HG02759 (cell line): ENCODE results near the gene SH3RF1.
"Not testable (repeated sequence)": the region's sequence is repeated elsewhere in the genome, so short reads cannot be mapped to it uniquely, and the experiment has no call there.

Source experiments
- ATAC-seq: cut with Tn5 transposase; IDR thresholded peaks from one replicate; pipeline ENCODE4 v1.9.1; 2021; ENCODE audit warnings: mild to moderate bottlenecking, moderate library complexity; ENCODE audit not compliant: unreplicated experiment

SH3RF1 gene

DNA sequence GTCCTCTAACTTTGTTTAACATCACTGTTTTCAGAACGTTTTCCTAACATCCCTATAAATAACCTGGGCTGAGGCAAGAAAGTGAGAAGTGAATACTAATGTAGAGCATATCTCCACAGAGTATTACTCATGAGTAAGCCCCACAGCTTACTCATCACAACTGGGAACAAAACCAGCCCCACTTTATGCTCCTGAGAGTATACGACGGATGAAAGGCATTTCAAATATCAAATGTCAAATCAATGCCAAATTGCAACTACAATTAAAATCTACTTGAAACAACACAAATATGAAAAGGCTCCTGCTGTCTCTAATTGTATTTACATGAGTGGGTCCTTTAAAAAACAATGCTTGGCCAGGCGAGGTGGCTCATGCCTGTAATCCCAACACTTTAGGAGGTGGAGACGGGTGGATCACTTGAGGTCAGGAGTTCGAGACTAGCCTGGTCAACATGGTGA is 41.2 kb downstream of the SH3RF1 start:
- ATAC-seq: no peak

DNA sequence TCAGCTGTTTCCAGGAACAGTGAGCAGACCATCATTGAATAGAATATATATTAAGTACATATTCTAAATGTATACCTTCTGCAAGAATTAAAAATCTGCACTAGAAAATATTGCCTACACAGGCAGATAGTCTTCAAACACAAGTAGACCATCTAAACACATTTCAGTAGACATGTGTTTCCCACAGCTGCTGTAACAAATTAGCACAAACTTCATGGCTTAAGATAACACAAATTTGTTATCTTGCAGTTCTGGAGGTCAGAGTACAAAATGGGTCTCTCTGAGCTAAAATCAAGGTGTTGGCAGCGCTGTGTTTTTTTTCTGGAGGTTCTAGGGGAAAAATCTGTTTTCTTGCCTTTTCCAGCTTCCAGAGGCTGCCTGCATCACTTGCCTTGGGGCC is 42.7 kb downstream of the SH3RF1 start:
- ATAC-seq: no peak

DNA sequence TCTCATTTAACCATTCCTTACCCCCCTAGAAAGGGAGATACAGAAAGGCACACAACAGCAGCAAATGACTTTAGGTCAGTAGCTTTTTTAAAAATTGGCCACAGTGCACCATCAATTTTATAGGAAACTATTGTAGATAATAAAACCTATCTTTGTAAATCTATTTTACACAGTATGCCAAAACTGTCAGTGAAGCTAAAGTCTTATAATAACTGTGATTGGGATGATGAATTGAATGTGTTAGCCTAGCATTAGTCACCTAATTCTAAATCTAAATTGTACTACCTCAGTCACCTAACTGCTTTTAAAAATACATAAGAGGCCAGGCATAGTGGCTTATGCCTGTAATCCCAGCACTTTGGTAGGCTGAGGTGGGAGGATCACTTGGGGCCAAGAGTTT is 44.2 kb downstream of the SH3RF1 start:
- no peak for ATAC-seq

DNA sequence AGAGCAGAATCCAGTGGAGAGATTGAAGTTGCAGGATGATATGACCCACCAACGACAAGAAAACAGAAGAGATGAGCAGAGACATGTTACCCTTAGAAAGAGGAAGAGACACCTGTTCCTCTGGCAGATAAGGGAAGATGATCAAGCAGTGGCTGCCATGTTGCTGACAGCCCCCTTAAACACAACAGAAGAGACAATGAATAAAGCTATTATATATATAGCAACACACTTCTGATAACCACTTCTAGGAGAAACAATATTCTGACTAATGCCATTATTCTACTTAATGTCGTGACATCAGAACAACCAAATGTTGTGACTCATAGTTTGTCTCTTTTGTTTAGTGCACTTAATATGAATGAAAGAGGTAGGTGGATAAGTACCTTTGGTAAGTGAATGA is 44.9 kb downstream of the SH3RF1 start:
- ATAC-seq: peak; percentile 56

DNA sequence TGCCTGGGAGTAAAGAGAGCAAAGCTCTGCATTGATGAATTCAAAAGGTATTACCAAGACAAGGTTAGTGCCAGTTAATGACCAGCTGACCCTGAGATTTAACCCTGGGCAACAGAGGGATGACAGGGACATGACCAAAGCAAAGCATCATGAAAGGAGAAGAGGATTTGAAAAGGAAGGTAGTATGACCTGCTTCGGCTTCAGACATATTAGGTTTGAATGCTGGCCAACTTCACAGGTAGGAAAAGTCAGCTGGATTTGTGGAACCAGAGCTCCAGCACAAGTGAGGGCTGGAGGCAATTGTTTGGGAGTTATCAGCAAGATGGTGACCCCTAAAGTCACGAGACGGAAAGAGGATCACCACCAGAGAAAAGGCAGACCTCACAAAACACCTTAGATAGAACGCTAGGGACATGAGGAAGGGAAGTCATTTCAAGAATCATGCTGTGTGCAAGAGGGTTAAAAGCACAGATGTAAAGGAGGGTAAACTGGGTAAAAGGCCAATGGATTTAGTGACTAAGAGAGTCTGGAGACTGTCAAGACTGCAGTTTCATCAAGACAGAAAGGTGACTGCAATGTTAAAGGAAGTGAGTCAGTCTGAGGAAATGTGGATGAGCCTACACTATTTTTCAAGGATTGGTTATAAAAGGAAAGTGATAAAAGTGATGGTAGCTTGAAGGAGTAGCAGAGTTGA is 45.6 kb downstream of the SH3RF1 start:
- peak; percentile 46 for ATAC-seq

DNA sequence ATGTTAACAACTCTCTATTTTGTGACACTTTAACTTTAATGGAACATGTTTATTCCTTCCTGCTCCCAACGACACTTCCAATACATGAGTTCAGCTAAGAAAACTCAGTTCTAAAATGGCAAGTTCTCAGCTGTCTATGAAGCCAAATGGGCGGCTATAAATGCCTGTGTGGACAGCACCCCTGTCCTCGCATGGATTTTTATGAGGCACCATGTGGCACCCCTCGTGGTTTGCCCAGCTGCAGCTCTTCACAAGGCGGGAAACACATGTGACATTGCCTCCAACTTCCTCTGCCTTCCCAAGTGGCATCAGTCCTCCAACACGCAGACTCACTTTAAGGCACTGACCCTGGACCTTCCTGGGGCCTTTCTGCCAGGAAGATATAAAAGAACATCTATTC is 48.0 kb downstream of the SH3RF1 start:
- no peak for ATAC-seq

DNA sequence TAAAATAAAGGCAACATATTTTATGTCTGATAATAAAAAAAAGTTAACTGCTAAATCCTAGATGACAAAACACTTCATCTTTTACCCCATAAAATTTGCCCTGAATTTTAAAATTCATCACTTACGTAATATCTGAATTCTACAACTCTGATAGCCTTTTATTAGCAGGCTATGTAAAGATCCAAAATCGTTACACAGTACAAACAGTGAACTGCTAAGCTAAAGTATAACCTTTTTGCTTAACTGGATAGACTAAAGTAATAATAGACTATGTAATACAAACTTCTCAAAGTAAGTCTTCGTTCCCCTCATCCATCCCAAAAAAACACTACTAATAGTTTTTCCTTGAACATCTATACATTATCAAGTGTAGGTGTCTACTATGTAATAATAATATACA is 49.1 kb downstream of the SH3RF1 start:
- ATAC-seq: no peak

DNA sequence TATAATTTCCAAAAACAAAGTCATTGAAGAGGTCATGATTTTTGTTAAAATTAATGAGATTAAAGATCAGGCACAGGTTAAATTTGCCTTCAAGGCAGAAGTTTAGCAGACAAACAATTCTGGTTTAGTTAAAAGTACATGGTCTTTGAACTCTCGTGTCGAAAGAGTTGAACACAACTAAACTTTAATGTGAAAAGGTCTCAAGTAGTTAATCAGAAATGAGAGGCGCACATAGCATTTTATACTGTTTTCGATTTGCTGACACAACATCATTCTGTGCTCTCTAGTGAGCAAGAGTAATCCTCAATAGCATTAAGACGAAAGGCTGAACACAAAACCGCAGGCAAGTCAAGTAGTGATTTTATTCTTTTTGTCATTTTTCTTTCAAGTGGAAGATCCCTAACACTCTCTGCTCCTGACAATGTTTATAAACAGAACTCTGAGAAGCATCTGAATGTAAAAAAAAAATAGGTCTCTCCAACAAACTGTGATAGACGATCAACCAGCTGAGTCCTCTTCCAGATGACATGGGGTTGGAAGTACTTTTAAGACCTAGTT is 49.8 kb downstream of the SH3RF1 start:
- ATAC-seq: no peak

DNA sequence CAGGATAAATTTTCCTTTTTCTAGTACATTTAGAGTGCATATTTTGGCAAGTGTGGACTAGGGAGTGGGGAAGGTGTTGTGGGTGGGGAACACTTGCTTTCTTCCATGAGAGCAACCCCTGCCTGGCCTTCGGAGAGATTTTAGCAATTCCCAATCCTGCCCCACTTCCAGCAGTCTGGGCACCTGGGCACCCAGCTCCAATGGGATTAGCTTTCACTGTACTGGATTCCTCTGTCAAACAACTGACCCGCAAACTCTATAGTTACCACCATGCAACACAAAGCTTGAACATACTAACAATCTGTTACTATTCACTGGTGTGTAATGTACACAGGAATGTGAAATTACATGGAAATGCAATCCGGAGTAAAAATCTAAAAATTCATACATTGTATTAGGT is 50.3 kb downstream of the SH3RF1 start:
- no peak for ATAC-seq

DNA sequence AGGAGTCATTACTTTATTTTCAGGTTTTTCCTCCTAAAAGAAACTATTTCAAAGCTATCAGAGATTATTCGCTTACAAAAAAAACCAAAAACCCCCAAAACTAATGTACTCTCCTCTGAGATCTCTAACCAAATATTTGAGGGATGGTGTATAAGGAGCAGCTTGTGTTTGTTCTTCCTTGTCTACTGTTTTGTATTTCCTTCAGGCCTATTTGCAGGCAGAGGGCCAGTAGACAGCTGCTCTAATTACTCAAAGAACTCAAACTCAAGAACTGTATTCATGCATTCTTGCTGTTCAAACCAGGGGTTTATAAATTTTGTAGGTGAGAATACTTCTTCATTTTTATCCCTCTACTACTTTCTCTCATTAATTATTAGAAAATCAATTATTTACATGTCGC is 51.3 kb downstream of the SH3RF1 start:
- ATAC-seq: no peak

DNA sequence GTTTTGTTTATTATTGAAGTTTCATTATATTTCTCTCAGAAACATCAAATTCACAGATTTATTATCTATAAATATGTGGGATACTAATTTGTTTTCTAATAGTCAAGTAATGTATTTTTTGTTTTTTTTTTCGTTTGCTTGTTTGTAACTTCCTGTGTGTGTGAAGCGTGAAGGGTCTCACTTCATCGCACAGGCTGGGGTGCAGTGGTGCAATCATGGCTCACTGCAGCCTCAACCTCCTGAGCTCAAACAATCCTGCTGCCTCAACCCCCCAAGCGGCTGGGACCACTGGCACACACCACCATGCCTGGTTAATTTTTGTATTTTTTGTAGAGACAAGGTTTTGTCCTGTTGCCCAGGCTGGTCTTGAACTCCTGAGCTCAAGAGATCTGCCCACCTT is 55.1 kb downstream of the SH3RF1 start:
- ATAC-seq: peak; percentile 69

DNA sequence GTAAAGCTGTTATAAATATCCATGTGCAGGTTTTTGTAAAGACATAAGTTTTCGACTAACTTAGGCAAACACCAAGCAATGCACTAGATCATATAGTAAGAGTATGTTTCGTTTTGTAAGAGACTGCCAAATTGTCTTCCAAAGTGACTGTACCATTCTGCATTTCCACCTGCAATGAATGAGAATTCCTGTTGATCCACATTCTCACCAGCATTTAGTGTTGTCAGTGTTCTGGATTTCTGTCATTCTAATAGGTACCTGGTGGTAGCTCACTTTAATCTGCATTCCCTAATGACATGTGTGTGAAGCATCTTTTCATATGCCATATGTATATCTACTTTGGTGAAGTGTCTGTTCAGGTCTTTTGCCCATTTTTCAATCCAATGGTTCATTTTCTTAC is 57.8 kb downstream of the SH3RF1 start:
- ATAC-seq: no peak

DNA sequence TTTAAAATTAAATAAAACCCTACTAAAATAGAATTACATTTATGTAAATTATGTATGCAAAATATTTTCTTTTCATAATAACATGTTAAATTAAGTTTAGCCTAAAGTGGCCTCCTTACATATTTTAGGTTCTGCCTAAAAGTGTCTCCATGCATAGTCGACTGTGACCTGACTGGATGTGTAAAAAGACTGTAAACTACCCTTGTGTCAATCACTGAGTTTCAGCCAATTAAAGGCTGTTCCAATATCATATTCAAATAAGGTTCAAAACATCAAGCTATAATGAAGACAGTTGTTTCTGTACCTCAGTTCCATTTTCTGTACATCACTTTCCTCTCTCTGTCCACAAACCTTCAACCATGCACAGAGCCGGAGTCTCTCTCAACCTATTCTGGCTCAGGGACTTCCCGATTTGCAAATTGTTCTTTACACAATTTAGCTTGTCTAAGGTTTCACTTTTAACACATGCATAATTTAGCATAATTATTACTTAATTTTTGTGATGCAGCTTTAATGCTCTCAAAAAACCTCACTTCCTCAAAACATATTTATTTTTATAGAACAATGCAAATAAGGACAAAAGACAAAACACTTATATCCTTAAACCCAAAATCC is 60.1 kb downstream of the SH3RF1 start:
- peak; percentile 94 for ATAC-seq

DNA sequence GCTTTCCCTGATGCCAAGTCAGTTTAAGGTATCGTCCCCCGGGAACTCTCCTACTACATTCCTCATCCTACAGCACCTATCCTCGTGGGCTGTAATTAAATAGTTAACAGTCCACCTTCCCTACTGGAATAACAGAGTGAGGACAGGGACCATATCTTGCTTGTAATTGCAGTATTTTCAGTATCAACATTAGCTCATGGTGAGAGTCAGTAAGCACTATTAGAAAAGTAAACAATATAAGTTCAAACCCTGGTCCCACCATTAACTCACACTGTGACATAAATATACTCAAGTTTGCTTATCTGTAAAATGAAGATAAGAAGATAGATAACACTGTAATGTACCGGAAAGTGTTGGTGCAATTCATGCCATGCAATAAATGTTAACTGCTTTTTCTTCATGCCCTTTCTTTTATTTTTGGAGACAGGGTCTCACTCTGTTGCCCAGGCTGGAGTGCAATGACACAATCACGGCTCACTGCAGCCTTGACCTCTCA is 61.3 kb downstream of the SH3RF1 start:
- no peak for ATAC-seq

DNA sequence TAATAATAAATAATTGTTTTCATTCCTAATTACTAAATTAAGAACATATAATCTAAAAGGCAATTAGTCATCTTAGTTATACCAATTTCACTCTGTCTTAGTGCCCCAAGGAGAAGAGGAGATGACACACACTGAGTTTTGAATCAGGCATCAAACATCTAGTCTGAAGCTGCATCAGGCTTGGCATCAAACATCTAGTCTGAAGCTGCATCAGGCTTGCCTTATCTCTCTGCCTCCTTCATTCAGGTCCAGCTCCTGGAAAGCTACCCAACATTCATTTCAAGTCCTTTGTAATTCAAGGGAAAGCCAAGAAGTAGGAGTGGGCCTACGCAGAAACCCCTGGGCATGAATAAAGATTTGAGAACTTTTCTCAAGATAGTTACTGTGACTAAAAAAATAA is 62.2 kb downstream of the SH3RF1 start:
- no peak for ATAC-seq

DNA sequence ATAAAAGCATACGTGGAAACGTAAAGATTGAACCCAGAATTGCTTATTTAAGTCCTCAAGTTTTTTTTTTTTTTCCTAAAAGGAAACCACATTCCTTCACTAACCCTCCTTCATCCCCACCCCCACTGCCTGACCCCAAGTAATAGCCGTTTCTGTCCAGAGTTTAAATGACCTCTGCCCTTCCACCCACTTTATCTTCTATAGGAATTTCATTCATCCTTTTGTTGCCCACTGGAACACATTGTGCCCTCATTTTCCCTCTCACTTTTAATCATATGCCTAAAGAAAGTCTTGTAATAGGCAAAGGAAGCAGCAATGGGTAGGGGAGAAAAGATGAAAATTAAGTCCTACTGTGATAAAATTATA is 62.7 kb downstream of the SH3RF1 start:
- no peak for ATAC-seq

DNA sequence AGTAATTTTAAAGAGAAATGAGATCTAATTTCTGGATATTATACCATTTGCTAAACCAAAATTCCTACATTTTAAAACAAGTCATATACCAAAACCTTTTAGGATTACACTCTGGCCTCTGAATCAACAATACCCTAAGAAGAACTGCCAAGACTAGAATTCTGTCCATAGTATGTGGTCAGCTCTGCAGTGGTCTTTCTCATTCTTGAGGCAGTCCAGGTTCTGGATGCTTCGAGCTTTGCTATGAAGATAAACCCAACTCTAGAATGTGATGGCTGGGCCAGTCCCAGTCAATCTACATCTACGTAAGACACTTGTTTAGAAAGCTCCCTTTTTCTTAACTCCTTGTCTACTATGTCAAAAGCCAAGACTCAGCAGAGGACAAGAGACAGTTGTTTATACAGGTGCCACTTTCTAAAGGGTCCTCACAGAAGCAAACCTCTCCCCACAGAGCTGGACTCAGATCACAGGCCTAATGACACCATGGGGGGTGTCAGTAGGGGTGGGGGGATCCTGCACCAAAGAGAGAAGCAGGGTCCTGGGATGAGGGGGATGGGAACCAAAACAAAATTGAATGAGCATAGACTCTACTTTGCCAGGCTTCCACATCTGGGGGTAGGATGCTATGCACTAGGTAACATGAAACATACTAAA is 63.2 kb downstream of the SH3RF1 start:
- ATAC-seq: no peak

DNA sequence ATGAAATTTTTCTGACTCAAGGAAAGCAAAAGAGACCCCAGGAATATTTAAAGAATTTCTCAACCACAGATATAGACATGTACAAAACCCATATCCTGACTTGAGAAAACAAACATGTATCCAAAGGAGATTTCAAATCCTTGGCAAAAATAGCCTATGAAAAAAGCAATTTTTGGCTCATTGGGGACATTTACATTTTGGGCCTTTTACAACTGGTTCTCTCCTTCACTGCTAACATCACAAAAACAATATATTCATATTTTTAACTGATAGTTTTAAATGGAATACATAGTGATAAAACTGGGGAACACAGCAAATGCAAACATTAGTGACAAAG is 65.0 kb downstream of the SH3RF1 start:
- no peak for ATAC-seq

DNA sequence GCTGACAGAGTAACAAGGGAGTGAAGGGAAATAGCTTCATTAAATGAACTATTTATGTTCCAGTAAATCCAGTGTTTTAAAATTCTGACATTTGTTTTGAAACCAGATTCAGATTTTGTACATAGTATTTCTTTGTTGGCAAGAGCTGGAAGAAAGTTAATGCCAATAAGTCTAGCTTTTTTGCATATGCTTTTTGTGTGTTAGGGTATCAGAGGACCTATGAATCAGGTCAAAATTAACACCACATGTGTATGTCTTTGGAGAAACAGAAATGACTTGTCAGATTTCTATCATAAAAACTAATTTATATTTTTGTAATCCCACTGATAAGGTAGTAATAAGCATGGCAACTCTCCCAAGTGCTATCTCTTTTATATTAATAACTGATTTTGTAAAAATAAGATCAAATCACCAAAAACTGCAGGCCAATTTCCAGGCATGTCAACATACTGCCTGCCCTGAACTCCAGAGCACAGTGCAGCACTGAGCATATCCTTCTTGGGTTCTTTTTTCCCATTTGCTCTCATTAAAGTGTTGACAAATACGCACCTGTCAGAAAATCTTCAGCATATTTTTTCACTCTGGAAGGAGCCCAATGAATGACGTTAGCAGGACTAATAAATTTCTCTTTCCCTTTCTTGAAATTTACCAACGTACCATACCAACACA is 65.5 kb downstream of the SH3RF1 start:
- ATAC-seq: no peak

DNA sequence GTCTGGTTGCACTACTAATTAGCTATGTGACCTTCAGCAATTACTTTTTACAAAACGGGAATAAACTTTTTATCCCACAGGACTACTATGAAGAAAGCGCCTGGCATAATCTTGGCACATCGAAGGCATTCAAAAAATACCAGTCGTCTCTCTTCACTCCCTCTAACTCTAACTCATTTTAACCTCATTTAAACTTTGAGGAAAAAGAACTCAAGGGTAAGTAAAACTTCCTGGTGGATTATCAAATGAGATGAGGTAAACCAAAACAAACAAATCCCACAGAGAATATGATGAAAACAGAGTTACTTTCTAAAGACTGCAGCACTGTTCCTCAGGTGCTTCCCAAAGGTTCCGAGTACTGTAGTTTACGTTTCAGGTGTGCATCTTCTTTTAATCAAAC is 66.9 kb downstream of the SH3RF1 start:
- no peak for ATAC-seq

DNA sequence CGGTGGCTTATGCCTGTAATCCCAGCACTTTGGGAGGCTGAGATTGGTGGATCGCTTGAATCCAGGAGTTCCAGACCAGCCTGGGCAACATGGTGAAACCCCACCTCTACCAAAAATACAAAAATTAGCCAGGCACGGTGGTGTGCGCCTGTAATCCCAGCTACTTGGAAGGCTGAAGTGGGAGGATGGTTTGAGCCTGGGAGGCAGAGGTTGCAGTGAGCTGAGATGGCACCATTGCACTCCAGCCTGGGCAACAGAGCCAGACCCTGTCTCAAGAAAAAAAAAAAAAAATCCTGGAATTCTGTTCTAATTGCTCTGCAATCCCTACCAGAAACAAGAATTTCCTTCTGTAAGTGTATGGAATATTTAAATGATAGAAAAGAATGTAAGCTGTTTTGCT is 67.5 kb downstream of the SH3RF1 start:
- ATAC-seq: not testable (repeated sequence)

DNA sequence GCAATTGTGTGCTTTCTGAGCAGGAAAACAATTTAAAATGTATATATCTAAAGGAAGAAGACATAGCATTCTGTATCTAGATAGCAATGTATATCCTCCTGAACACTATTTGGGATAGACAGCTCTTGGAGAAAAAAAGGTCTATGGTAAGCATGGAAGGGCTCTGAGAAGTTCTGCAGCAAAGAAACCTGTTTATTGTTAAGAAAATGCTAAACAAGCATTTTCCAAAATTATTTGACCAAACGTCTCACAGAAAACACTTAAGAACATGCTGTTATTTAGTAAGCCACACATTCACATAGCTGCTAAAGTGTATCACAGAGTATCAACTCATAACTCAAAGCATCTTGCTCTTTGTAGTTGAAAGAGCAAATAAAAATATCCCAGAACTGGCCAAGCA is 67.9 kb downstream of the SH3RF1 start:
- no peak for ATAC-seq
